HCT116 (cell line): ENCODE data around the gene ZNF646. TPM values are rescaled to one million over a fixed set of nuclear protein-coding genes. Genes with fewer than 3 reads are reported as not detected.

Experiments
- ATAC-seq: fragments of 200-7000 bp; cut with Tn5 transposase; 2 replicates; pipeline ENCODE4 v1.9.1; 2020; ENCODE audit warnings: mild to moderate bottlenecking, moderate library complexity
- BruUV-seq: library from RNA; stranded (reverse); fragments of 400-500 nt; replicated peaks from 2 replicates; lab custom pipeline; 2021; lab: Mats Ljungman, UMichigan
- CTCF ChIA-PET: fragments of 300-600 bp; sonication (Branson Sonifier 250); formaldehyde crosslinking; loops from one replicate; lab custom pipeline; 2021; ENCODE audit warnings: antibody characterized with exemption; lab: Charles Lee
- POLR2A ChIA-PET: fragments of 300-600, 350-600 bp; sonication (Branson Sonifier 250); formaldehyde crosslinking; loops from one replicate; lab custom pipeline; 2021; ENCODE audit warnings: antibody characterized with exemption; lab: Charles Lee
- RAD21 ChIA-PET, 2 experiments: fragments of 300-600 bp; sonication (Branson Sonifier 250); formaldehyde crosslinking; loops; one replicate each; lab custom pipeline; 2023; ENCODE audit warnings: low total read pairs in 2 of 2; ENCODE audit not compliant: uncharacterized antibody in 2 of 2, unreplicated experiment in 2 of 2, low non-redundant PET in 1 of 2; lab: Charles Lee
- DNase-seq: peaks from one replicate; pipeline ENCODE4 v3.0.0-alpha.2; 2010; ENCODE audit warnings: low read depth, low spot score
- H2AFZ ChIP-seq: fragments of 200-600 bp; shearing (Covaris generic), sonication (generic); 2 replicates; pipeline ENCODE4 v1.6.1; 2017; ENCODE audit warnings: low read depth, mixed run types, mixed read lengths, antibody characterized with exemption, low read length; ENCODE audit not compliant: poor library complexity, severe bottlenecking
- H3K27ac ChIP-seq: 2 replicates; pipeline ENCODE4 v1.5.1; 2012; ENCODE audit warnings: low read depth, low read length
- H3K27me3 ChIP-seq: fragments of 200-600 bp; sonication (generic); 2 replicates; pipeline ENCODE4 v1.6.1; 2016; ENCODE audit warnings: mixed run types, low read length, mixed read lengths; ENCODE audit not compliant: insufficient read depth
- H3K36me3 ChIP-seq, 2 experiments: fragments of 200-500 bp in 1 of 2; fragments of 200-600 bp in 1 of 2; sonication (Bioruptor generic) in 1 of 2; sonication (generic) in 1 of 2; 2 replicates each; pipeline versions ENCODE4 v1.5.1 to v1.6.1; 2014 to 2016; ENCODE audit warnings: low read length in 2 of 2, inconsistent platforms in 1 of 2, mixed read lengths in 1 of 2, mixed run types in 1 of 2; ENCODE audit not compliant: insufficient read depth in 2 of 2, control insufficient read depth in 1 of 2
- H3K4me1 ChIP-seq, 2 experiments: fragments of 200-600 bp in 1 of 2; sonication (generic) in 1 of 2; 2 replicates each; pipeline versions ENCODE4 v1.5.1 to v1.6.1; 2012 to 2017; ENCODE audit warnings: low read length in 2 of 2, inconsistent platforms in 1 of 2, mild to moderate bottlenecking in 1 of 2, mixed read lengths in 1 of 2, mixed run types in 1 of 2, moderate library complexity in 1 of 2; ENCODE audit not compliant: insufficient read depth in 2 of 2, control insufficient read depth in 1 of 2
- H3K4me2 ChIP-seq: fragments of 200-600 bp; sonication (generic); 2 replicates; pipeline ENCODE4 v1.6.1; 2017; ENCODE audit warnings: mixed run types, low read length, mixed read lengths
- H3K4me3 ChIP-seq, 2 experiments: fragments of 200-600 bp in 1 of 2; sonication (generic) in 1 of 2; replicated peaks in 1 of 2; 2 replicates each; pipeline ENCODE4 v1.5.1; 2011 to 2016; ENCODE audit warnings: low read length in 2 of 2, control low read depth in 1 of 2, low read depth in 1 of 2, mild to moderate bottlenecking in 1 of 2, mixed read lengths in 1 of 2, mixed run types in 1 of 2
- H3K79me2 ChIP-seq: fragments of 200-600 bp; sonication (generic); 2 replicates; pipeline ENCODE4 v1.6.1; 2017; ENCODE audit warnings: mild to moderate bottlenecking, mixed run types, low read length, moderate library complexity, mixed read lengths; ENCODE audit not compliant: insufficient read depth
- H3K9ac ChIP-seq: fragments of 200-600 bp; sonication (generic); 2 replicates; pipeline ENCODE4 v1.6.1; 2016; ENCODE audit warnings: low read length, mixed read lengths
- H3K9me2 ChIP-seq: fragments of 200-600 bp; sonication (generic), shearing (Covaris generic); 2 replicates; pipeline ENCODE4 v1.6.1; 2017; ENCODE audit warnings: mixed run types, mild to moderate bottlenecking, moderate library complexity; ENCODE audit not compliant: insufficient read depth
- H3K9me3 ChIP-seq, 2 experiments: fragments of 200-500 bp in 1 of 2; fragments of 200-600 bp in 1 of 2; sonication (Bioruptor generic) in 1 of 2; sonication (generic) in 1 of 2; 2 replicates each; pipeline ENCODE4 v1.6.1; 2014 to 2017; ENCODE audit warnings: low read length in 2 of 2, mixed read lengths in 2 of 2, inconsistent platforms in 1 of 2, low read depth in 1 of 2, mild to moderate bottlenecking in 1 of 2, mixed run types in 1 of 2, moderate library complexity in 1 of 2; ENCODE audit not compliant: control insufficient read depth in 1 of 2, insufficient read depth in 1 of 2
- H4K20me1 ChIP-seq: fragments of 200-600 bp; sonication (generic), shearing (Covaris generic); 2 replicates; pipeline ENCODE4 v1.6.1; 2017; ENCODE audit warnings: mixed run types, mild to moderate bottlenecking, moderate library complexity; ENCODE audit not compliant: insufficient read depth
- CBX3 ChIP-seq: IDR thresholded peaks from 2 replicates; pipeline ENCODE4 v1.6.1; 2012; ENCODE audit warnings: low read depth
- CEBPB ChIP-seq: IDR thresholded peaks from 2 replicates; pipeline ENCODE4 v1.6.1; 2012; ENCODE audit warnings: low read depth
- EZH2 ChIP-seq: fragments of 200-600 bp; sonication (generic); IDR thresholded peaks from 2 replicates; pipeline ENCODE4 v1.6.1; 2017; ENCODE audit warnings: antibody characterized with exemption, mixed run types
- JUND ChIP-seq: IDR thresholded peaks from 2 replicates; pipeline ENCODE4 v1.6.1; 2012
- POLR2A ChIP-seq: IDR thresholded peaks from 2 replicates; pipeline ENCODE4 v1.7.0; 2011; ENCODE audit warnings: borderline replicate concordance; ENCODE audit not compliant: insufficient read depth, insufficient read length; ENCODE audit errors: extremely low read depth
- RAD21 ChIP-seq: IDR thresholded peaks from 2 replicates; pipeline ENCODE4 v1.6.1; 2012; ENCODE audit warnings: low read depth, mild to moderate bottlenecking
- ZFX ChIP-seq: fragments of 450-650 bp; IDR thresholded peaks from 2 replicates; pipeline ENCODE4 v1.6.1; 2017
- ZNF274 ChIP-seq: fragments of 200-500 bp; sonication (Bioruptor generic); IDR thresholded peaks from 2 replicates; pipeline ENCODE4 v1.6.1; 2014; ENCODE audit warnings: mild to moderate bottlenecking, low read depth, low read length, inconsistent platforms
- intact Hi-C: fragments of 100-400 bp; cut with micrococcal nuclease; formaldehyde crosslinking; loops from 2 replicates; pipeline ENCODE4 v1.10.0; 2022
- total RNA-seq: library from RNA; stranded (reverse); gene quantifications from one replicate; pipeline ENCODE4 v1.2.1, GENCODE V29; 2021; ENCODE audit not compliant: unreplicated experiment
- TF ChIP-seq, protein P1 (sequence below): IDR thresholded peaks from 2 replicates; pipeline ENCODE4 v1.6.1; 2012
- TF ChIP-seq, protein P2 (sequence below): IDR thresholded peaks from 2 replicates; pipeline ENCODE4 v1.6.1; 2011; ENCODE audit warnings: mild to moderate bottlenecking, low read length, moderate library complexity; ENCODE audit not compliant: insufficient replicate concordance; ENCODE audit errors: extremely low read depth
- TF ChIP-seq, protein P3 (sequence below): IDR thresholded peaks from 2 replicates; pipeline ENCODE4 v1.6.1; 2012; ENCODE audit warnings: low read depth
- TF ChIP-seq, protein P4 (sequence below), 3 experiments: fragments of 200-600 bp in 1 of 3; sonication (generic) in 1 of 3; IDR thresholded peaks in 2 of 3; conservative IDR thresholded peaks in 1 of 3; 2 replicates each; pipeline ENCODE4 v1.5.1; 2012 to 2017; ENCODE audit warnings: low read depth in 2 of 3, low read length in 2 of 3, antibody characterized with exemption in 1 of 3, borderline replicate concordance in 1 of 3, control low read depth in 1 of 3, mild to moderate bottlenecking in 1 of 3, mixed read lengths in 1 of 3, mixed run types in 1 of 3, moderate library complexity in 1 of 3; ENCODE audit not compliant: insufficient read depth in 1 of 3

The ZNF646 gene
- total RNA-seq, 1 experiment from 2014 or later = 17.7 TPM

DNA sequence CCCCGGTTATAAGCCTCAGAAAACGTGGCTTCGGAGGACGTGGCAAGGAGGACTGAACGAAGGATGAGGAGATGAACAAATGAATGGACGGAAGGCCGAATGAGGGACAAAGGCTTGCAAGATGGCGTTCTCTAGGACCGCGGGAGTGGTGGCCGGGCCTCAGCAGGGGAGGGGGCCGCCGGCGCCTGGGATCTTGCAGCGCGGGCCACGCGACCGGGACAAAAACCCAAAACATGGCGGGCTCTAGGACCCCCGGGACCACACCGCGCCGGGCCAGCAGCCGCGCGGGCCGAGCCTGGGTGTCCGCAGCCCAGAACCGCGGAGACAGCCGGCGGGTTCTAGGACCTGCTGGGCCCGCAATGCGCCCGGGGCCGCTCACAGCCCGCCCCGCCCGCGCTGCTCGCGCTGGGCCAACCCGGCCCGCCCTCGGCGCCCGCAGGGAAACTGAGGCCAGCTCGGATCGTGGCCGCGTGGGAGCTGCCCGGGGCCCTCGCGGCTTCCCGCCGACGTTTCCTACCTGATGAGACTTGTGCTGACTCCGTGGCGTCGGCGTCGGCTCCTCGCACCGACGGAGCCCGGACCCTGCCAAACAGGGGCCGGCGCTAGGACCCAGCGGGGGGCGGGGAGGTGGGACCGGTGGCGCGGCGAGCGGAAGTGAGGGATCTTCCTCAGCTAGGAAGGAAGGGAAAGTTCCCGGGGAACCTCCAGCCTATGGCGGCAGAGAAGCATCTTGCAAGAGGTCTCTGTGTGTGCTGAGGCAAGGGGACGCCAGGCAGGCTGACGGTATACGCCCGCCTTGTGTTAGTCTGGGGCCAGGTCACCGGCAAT lies 866 bp upstream of the ZNF646 start (continued):
- TF ChIP-seq EZH2 (no peak), ZNF274 (no peak), CBX3 (no peak), ZFX (peak; percentile 77; the same call in 1 of the 2 replicates), JUND (no peak)
- TF ChIP-seq, protein P1, sequence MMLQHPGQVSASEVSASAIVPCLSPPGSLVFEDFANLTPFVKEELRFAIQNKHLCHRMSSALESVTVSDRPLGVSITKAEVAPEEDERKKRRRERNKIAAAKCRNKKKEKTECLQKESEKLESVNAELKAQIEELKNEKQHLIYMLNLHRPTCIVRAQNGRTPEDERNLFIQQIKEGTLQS = no peak

DNA sequence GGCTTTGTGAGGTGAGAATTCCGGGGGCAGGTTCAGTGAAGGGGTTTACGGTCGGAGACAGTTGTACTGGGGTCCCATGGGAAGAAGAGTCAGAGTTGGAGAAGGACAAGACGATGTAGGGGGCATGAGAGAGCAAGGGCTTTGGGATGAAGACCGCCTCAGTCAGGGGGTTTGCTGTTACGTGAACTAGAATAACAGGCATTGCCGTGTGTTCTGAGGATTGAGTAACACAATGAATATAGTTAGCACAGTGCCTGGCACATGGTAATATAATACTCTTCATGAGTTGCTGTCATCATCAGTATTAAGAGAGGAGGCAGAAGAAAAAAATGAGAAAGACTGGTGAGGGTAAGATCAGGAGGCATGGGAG lies 577 bp downstream of the ZNF646 start:
- Histone ChIP-seq H3K27ac (peak overlapping the region; percentile 100), H4K20me1 (no peaks in the 10 kb centered on the region), H3K36me3 (peaks cover 14 to 37% of the 10 kb centered on the region in 2 experiments), H3K27me3 (no peaks in the 10 kb centered on the region), H3K9me3 (no peaks in the 10 kb centered on the region), H3K9me2 (no peaks in the 10 kb centered on the region), H3K4me2 (peak overlapping the region; percentile 97), H3K79me2 (peaks cover 68% of the 10 kb centered on the region), H3K9ac (peak overlapping the region; percentile 95), H2AFZ (no peak overlapping the region), H3K4me3 (peak overlapping the region; percentile 87 to 99), H3K4me1 (peaks cover 8 to 18% of the 10 kb centered on the region in 2 experiments; a peak in 3 of 4 replicates)
- CTCF ChIA-PET = interaction anchor here (1.2 kb wide), 4 partner anchors 17 to 368 kb away, joined by 3 to 5 read pairs (median 4); partner anchors contain the start of gene ZNF843
- BruUV-seq = no TSS peak
- TF ChIP-seq CEBPB (no peak), JUND (no peak), RAD21 (no peak), ZFX (no peak), POLR2A (no peak), ZNF274 (no peak)
- TF ChIP-seq, protein P2, sequence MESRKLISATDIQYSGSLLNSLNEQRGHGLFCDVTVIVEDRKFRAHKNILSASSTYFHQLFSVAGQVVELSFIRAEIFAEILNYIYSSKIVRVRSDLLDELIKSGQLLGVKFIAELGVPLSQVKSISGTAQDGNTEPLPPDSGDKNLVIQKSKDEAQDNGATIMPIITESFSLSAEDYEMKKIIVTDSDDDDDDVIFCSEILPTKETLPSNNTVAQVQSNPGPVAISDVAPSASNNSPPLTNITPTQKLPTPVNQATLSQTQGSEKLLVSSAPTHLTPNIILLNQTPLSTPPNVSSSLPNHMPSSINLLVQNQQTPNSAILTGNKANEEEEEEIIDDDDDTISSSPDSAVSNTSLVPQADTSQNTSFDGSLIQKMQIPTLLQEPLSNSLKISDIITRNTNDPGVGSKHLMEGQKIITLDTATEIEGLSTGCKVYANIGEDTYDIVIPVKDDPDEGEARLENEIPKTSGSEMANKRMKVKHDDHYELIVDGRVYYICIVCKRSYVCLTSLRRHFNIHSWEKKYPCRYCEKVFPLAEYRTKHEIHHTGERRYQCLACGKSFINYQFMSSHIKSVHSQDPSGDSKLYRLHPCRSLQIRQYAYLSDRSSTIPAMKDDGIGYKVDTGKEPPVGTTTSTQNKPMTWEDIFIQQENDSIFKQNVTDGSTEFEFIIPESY = no peak
- TF ChIP-seq, protein P1 = no peak
- TF ChIP-seq, protein P3, sequence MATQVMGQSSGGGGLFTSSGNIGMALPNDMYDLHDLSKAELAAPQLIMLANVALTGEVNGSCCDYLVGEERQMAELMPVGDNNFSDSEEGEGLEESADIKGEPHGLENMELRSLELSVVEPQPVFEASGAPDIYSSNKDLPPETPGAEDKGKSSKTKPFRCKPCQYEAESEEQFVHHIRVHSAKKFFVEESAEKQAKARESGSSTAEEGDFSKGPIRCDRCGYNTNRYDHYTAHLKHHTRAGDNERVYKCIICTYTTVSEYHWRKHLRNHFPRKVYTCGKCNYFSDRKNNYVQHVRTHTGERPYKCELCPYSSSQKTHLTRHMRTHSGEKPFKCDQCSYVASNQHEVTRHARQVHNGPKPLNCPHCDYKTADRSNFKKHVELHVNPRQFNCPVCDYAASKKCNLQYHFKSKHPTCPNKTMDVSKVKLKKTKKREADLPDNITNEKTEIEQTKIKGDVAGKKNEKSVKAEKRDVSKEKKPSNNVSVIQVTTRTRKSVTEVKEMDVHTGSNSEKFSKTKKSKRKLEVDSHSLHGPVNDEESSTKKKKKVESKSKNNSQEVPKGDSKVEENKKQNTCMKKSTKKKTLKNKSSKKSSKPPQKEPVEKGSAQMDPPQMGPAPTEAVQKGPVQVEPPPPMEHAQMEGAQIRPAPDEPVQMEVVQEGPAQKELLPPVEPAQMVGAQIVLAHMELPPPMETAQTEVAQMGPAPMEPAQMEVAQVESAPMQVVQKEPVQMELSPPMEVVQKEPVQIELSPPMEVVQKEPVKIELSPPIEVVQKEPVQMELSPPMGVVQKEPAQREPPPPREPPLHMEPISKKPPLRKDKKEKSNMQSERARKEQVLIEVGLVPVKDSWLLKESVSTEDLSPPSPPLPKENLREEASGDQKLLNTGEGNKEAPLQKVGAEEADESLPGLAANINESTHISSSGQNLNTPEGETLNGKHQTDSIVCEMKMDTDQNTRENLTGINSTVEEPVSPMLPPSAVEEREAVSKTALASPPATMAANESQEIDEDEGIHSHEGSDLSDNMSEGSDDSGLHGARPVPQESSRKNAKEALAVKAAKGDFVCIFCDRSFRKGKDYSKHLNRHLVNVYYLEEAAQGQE = no peak
- TF ChIP-seq, protein P4, sequence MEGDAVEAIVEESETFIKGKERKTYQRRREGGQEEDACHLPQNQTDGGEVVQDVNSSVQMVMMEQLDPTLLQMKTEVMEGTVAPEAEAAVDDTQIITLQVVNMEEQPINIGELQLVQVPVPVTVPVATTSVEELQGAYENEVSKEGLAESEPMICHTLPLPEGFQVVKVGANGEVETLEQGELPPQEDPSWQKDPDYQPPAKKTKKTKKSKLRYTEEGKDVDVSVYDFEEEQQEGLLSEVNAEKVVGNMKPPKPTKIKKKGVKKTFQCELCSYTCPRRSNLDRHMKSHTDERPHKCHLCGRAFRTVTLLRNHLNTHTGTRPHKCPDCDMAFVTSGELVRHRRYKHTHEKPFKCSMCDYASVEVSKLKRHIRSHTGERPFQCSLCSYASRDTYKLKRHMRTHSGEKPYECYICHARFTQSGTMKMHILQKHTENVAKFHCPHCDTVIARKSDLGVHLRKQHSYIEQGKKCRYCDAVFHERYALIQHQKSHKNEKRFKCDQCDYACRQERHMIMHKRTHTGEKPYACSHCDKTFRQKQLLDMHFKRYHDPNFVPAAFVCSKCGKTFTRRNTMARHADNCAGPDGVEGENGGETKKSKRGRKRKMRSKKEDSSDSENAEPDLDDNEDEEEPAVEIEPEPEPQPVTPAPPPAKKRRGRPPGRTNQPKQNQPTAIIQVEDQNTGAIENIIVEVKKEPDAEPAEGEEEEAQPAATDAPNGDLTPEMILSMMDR (IDR thresholded peaks at IDR 0.05 in 2 of 3, conservative IDR thresholded peaks at IDR 0.05 in 1 of 3; ENCODE audit: borderline replicate concordance in 1 of 3, insufficient read depth in 1 of 3, low read depth in 2 of 3, low read length in 2 of 3) = no peak
- DNase-seq = no peak
- POLR2A ChIA-PET = interaction anchor here (1.0 to 1.6 kb wide), 5 partner anchors 17 to 139 kb away, joined by 3 to 4 read pairs (median 4); partner anchors contain the start of genes HSD3B7 and TRIM72
- intact Hi-C loops = loop anchor here (5.0 to 10.0 kb wide), 3 partner anchors 63 to 380 kb away; partner anchors contain the start of genes ARMC5 and PRSS8
- ATAC-seq = no peak
- RAD21 ChIA-PET = interaction anchor here (0.8 to 1.5 kb wide), 3 partner anchors 43 to 90 kb away, joined by 3 to 7 read pairs (median 4); partner anchors contain the start of genes HSD3B7 (in 1 of the 2) and KAT8 (in 1 of the 2)
